ENCODE data around the gene TIGD3. TPM values are rescaled to one million over a fixed set of nuclear protein-coding genes. Genes with fewer than 3 reads are reported as not detected.

Gene TIGD3
- total RNA-seq, 4 donors from 2014 or later = 0.48 to 3.0 (median 0.75) TPM; not detected in 1

DNA sequence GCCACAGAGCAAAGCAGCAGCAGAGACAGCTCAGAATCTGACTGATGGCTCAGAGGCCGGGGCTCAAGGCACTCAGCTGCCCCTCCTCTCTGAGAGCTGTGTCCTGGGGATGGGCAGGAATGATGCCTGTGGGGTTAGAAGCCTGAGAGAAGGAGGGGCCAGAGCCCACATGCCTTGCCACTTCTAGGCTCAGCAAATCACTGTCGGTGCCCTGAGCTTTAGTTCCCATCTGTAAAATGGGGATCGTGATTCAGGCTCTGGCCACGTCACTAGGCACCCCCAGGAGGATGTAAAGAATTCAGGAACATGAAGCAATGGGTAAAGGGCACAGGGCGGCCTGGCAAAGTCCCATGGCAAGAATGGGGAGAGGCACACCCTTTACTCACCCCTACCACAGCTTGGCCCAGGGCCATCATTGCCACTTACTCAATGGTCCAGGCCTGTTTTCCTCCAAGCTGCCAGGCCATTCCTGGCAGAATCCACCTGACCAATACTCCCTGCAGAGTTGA lies 43.3 kb upstream of the TIGD3 start:
- peak overlapping the region in 2 of 4 donors; percentile 38 to 39 for H3K27ac ChIP-seq
- H3K9me3 ChIP-seq = no peaks in the 10 kb centered on the region
- in situ Hi-C loops (cut with MboI; ENCODE audit: low pct_ligation_motif_present in 1 of 4, low pct_unique_long_range_greater_than_20kb in 1 of 4, low sequenced_read_pairs in 3 of 4) = loop anchor here in 1 of 4 donors (5.0 kb wide), 1 partner anchor 34 kb away; no protein-coding TSS in a partner anchor
- intact Hi-C loops (cut with DNase I; ENCODE audit: low total_unique reads) = no loop called here
- H3K4me1 ChIP-seq = peaks cover 20 to 60% (median 37%) of the 10 kb centered on the region in 4 donors
- 60 to 80% methylated on average over 1 to 3 of the region's 5 CpGs for WGBS, 2 donors (ENCODE audit: low coverage in 1 of 2)
- no peaks in the 10 kb centered on the region for H3K27me3 ChIP-seq
- no peaks in the 10 kb centered on the region for H3K36me3 ChIP-seq
- H3K4me3 ChIP-seq = no peak overlapping the region
- TF ChIP-seq POLR2A (IDR thresholded peaks at IDR 0.05) (no peak), POLR2AphosphoS5 (IDR thresholded peaks at IDR 0.05) (no peak), EP300 (IDR thresholded peaks at IDR 0.05; ENCODE audit: low read depth) (no peak)
- TF ChIP-seq, protein P1, sequence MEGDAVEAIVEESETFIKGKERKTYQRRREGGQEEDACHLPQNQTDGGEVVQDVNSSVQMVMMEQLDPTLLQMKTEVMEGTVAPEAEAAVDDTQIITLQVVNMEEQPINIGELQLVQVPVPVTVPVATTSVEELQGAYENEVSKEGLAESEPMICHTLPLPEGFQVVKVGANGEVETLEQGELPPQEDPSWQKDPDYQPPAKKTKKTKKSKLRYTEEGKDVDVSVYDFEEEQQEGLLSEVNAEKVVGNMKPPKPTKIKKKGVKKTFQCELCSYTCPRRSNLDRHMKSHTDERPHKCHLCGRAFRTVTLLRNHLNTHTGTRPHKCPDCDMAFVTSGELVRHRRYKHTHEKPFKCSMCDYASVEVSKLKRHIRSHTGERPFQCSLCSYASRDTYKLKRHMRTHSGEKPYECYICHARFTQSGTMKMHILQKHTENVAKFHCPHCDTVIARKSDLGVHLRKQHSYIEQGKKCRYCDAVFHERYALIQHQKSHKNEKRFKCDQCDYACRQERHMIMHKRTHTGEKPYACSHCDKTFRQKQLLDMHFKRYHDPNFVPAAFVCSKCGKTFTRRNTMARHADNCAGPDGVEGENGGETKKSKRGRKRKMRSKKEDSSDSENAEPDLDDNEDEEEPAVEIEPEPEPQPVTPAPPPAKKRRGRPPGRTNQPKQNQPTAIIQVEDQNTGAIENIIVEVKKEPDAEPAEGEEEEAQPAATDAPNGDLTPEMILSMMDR (IDR thresholded peaks at IDR 0.05) = no peak
- no peak for DNase-seq

DNA sequence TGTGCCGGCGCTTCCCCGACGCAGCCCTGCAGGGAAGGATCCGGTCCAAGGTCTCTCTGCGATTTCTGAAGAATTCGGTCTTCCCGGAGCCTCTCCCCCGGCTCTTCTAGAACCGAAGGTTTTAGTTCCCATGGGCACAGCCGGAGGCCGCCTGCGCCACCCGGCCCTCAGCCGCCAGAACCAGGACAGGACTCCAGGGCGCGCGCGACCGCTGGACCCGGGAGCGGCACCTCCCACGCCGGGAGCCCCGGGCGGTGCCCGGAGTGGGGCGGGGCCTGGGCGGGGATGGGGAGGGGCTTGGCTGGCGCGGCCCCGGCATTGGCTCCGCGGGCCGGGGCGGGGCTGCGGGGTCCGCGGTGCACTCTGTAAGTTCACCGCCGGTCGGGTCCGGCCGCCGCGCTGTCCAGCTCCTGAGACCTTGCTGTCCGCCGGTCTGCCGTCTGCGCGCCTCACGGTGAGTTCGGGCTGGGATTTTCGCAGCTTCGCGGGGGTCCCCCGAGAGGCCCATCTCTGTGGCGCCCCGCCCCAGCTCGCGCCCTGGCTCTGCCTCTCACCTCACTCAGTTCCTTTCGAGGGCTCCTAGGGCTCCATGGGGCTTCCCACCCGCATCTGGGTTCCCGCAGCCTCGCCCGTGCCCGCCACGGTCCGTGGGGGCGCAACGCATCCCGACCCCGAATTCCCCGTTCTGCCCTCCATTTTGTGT lies 39.9 kb upstream of the TIGD3 start, which contains the start of gene CDC42EP2:
Gene CDC42EP2, plus strand, starts transcription at position 366 of the 703 bp plus-strand sequence. CDS start 6,033 bp downstream, outside the sequence.
- peak within 1 kb of the TSS; percentile 90 to 91 (median 90) for H3K27ac ChIP-seq
- H3K36me3 ChIP-seq = no peaks in the 10 kb centered on the region
- in situ Hi-C loops (cut with MboI; ENCODE audit: low pct_ligation_motif_present in 1 of 4, low pct_unique_long_range_greater_than_20kb in 1 of 4, low sequenced_read_pairs in 3 of 4) (loop anchor here in 1 of 4 donors (5.0 kb wide), 1 partner anchor 37 kb away; no protein-coding TSS in a partner anchor), intact Hi-C loops (cut with DNase I; ENCODE audit: low total_unique reads) (loop anchor here (2.0 kb wide), 1 partner anchor 40 kb away; no protein-coding TSS in a partner anchor)
- 0% methylated on average over 4 to 44 of the region's 74 CpGs for WGBS, 2 donors (ENCODE audit: low coverage in 1 of 2)
- H3K27me3 ChIP-seq = no peaks in the 10 kb centered on the region
- peaks cover 20 to 62% (median 43%) of the 10 kb centered on the region in 4 donors for H3K4me1 ChIP-seq
- peak; percentile 92 for DNase-seq
- peak within 1 kb of the TSS; percentile 51 to 67 (median 60) for H3K4me3 ChIP-seq
- peak; percentile 92 to 93 (median 92) for TF ChIP-seq POLR2AphosphoS5 (IDR thresholded peaks at IDR 0.05)
- peak; percentile 79 for TF ChIP-seq POLR2A (IDR thresholded peaks at IDR 0.05)
- no peak for TF ChIP-seq EP300 (IDR thresholded peaks at IDR 0.05; ENCODE audit: low read depth)
- TF ChIP-seq, protein P1 (IDR thresholded peaks at IDR 0.05) = no peak
- H3K9me3 ChIP-seq = no peaks in the 10 kb centered on the region

DNA sequence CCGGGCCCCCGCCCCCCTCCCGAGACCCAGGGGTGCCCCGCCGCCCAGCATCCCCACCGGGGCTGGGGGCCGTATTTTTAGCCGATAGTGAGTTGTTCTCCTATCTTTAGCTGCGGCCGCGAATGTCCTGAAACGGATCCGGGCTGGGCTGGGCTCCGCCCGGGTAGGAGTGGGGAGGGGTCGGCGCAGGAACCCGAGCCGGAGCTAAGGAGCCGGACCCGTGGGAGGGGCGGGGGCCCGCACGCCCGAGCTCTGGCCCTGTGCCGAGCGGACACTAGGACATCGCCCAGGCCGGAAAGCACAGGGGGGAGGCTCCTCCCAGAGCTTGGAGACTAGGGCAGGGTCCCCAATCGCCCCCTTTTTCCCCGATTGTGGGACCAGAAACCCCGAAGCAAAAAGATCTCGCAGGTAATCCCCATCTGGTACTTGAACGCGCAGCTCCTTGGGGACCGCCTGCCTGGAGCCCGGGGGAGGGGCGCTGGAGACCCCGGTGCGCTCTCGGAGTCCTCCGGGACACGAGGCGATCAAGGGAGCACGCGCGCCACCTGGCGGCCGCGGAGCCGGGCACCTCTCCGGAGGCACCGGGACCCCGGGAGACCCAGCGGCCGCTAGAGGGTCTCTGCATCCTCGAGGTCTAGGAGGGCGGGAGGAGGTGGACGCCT lies 39.2 kb upstream of the TIGD3 start:
- 0% methylated on average over 26 of the region's 59 CpGs; no CpG with 5 or more reads in 1 of the 2 donors for WGBS, 2 donors (ENCODE audit: low coverage in 1 of 2)
- H3K4me1 ChIP-seq = peaks cover 20 to 55% (median 44%) of the 10 kb centered on the region in 4 donors

More for the DNA sequence above, 39.2 kb upstream of the TIGD3 start:
- intact Hi-C loops (cut with DNase I; ENCODE audit: low total_unique reads) (loop anchor here (2.0 kb wide), 1 partner anchor 41 kb away; no protein-coding TSS in a partner anchor), in situ Hi-C loops (cut with MboI; ENCODE audit: low pct_ligation_motif_present in 1 of 4, low pct_unique_long_range_greater_than_20kb in 1 of 4, low sequenced_read_pairs in 3 of 4) (no loop called here)
- Histone ChIP-seq H3K4me3 (peak overlapping the region; percentile 51 to 67 (median 60)), H3K27ac (peak overlapping the region; percentile 90 to 91 (median 90)), H3K27me3 (no peaks in the 10 kb centered on the region), H3K36me3 (no peaks in the 10 kb centered on the region), H3K9me3 (no peaks in the 10 kb centered on the region)
- DNase-seq = peak; percentile 85
- TF ChIP-seq EP300 (IDR thresholded peaks at IDR 0.05; ENCODE audit: low read depth) = no peak
- TF ChIP-seq, protein P1 (IDR thresholded peaks at IDR 0.05) = peak; percentile 95 to 98 (median 97)
- TF ChIP-seq POLR2A (IDR thresholded peaks at IDR 0.05) = no peak
- TF ChIP-seq POLR2AphosphoS5 (IDR thresholded peaks at IDR 0.05) = no peak
